GM04503 (cell line): ENCODE measurements around the gene CDCP2.
"Not testable (repeated sequence)": the region's sequence is repeated elsewhere in the genome, so short reads cannot be mapped to it uniquely, and the experiment has no call there.

Source experiments
- DNase-seq: peaks from one replicate; pipeline ENCODE4 v3.0.0-alpha.2; 2012; ENCODE audit warnings: low read depth

Gene CDCP2

GRCh38 chr1:54168206-54168965, 15.6 kb upstream of the CDCP2 start:
- DNase-seq = no peak

GRCh38 chr1:54167422-54168139, 14.8 kb upstream of the CDCP2 start:
- DNase-seq = no peak

GRCh38 chr1:54166357-54166756, 13.6 kb upstream of the CDCP2 start:
- not testable (repeated sequence) for DNase-seq

GRCh38 chr1:54165146-54165545, 12.3 kb upstream of the CDCP2 start:
- no peak for DNase-seq

- no peak for DNase-seq
Measured at GRCh38 chr1:54163573-54163972, 10.8 kb upstream of the CDCP2 start.

- DNase-seq = no peak
Measured at GRCh38 chr1:54163051-54163450, 10.3 kb upstream of the CDCP2 start.

- DNase-seq = no peak
Measured at GRCh38 chr1:54161495-54162168, 8.8 kb upstream of the CDCP2 start.

- DNase-seq = peak; percentile 18
Measured at GRCh38 chr1:54160351-54160750, 7.6 kb upstream of the CDCP2 start.

GRCh38 chr1:54159733-54160316, 7.0 kb upstream of the CDCP2 start:
- no peak for DNase-seq

GRCh38 chr1:54158071-54158470, 5.3 kb upstream of the CDCP2 start:
- DNase-seq = no peak

GRCh38 chr1:54157401-54157800, 4.6 kb upstream of the CDCP2 start:
- DNase-seq = no peak

- DNase-seq = no peak
Measured at GRCh38 chr1:54156986-54157385, 4.2 kb upstream of the CDCP2 start.

- DNase-seq = no peak
Measured at GRCh38 chr1:54156201-54156600, 3.4 kb upstream of the CDCP2 start.

GRCh38 chr1:54153535-54154439, 987 bp upstream of the CDCP2 start:
- peak; percentile 51 for DNase-seq

- DNase-seq = no peak
Measured at GRCh38 chr1:54151013-54151412, 1.8 kb downstream of the CDCP2 start.

- no peak for DNase-seq
Measured at GRCh38 chr1:54149734-54150133, 3.1 kb downstream of the CDCP2 start.

- DNase-seq = no peak
Measured at GRCh38 chr1:54144366-54144765, 8.4 kb downstream of the CDCP2 start.

- no peak for DNase-seq
Measured at GRCh38 chr1:54142146-54142900, 10.5 kb downstream of the CDCP2 start.

- DNase-seq = no peak
Measured at GRCh38 chr1:54139711-54140110, 13.1 kb downstream of the CDCP2 start.

- DNase-seq = no peak
Measured at GRCh38 chr1:54138994-54139393, 13.8 kb downstream of the CDCP2 start.

GRCh38 chr1:54137534-54138061, 15.2 kb downstream of the CDCP2 start:
- DNase-seq = peak; percentile 44
